Prostate gland (tissue), 2 donors: Measurements from ENCODE around the gene STAT5A. TPM values are rescaled to one million over a fixed set of nuclear protein-coding genes. Genes with fewer than 3 reads are reported as not detected.
"Not testable (repeated sequence)": the region's sequence is repeated elsewhere in the genome, so short reads cannot be mapped to it uniquely, and the experiment has no call there.

Source experiments
- DNase-seq: peaks from one replicate; pipeline ENCODE4 v3.0.0-alpha.2; 2019; ENCODE audit warnings: low spot score
- H3K27ac ChIP-seq, 2 donors: fragments of 200-600 bp; sonication (generic); 2 replicates each; pipeline ENCODE4 v1.5.1; 2017 to 2019
- H3K27me3 ChIP-seq: fragments of 200-600 bp; sonication (generic); replicated peaks from 2 replicates; pipeline ENCODE4 v1.5.1; 2019; ENCODE audit not compliant: insufficient read depth
- H3K36me3 ChIP-seq, 2 donors: fragments of 200-600 bp; sonication (generic); 1 replicate in 1 of 2; 2 replicates in 1 of 2; pipeline versions ENCODE4 v1.5.1 to v1.8.1; 2017 to 2019
- H3K4me1 ChIP-seq: fragments of 200-600 bp; sonication (generic); replicated peaks from 2 replicates; pipeline ENCODE4 v1.5.1; 2019
- H3K4me3 ChIP-seq, 2 donors: fragments of 200-600 bp; sonication (generic); 2 replicates each; pipeline ENCODE4 v1.5.1; 2017 to 2019
- H3K9me3 ChIP-seq: fragments of 200-600 bp; sonication (generic); 2 replicates; pipeline ENCODE4 v1.5.1; 2017
- CTCF ChIP-seq, 4 experiments: fragments of 200-600 bp in 2 of 4; fragments of 450-650 bp in 2 of 4; sonication (generic) in 2 of 4; IDR thresholded peaks; 1 replicate in 3 of 4; 2 replicates in 1 of 4; pipeline ENCODE4 v1.5.1; 2016 to 2019; ENCODE audit warnings: antibody characterized with exemption in 4 of 4, mild to moderate bottlenecking in 2 of 4, moderate library complexity in 2 of 4
- POLR2A ChIP-seq: fragments of 450-650 bp; IDR thresholded peaks from one replicate; pipeline ENCODE4 v1.6.1; 2016; ENCODE audit warnings: antibody characterized with exemption, mild to moderate bottlenecking
- POLR2AphosphoS5 ChIP-seq: sonication (generic); formaldehyde crosslinking; IDR thresholded peaks from one replicate; pipeline ENCODE4 v1.6.1; 2017; ENCODE audit warnings: antibody characterized with exemption
- WGBS: methylation state at CpG from one replicate; pipeline ENCODE4 v1.1.5; 2018; 5-methylcytosine and 5-hydroxymethylcytosine counted together
- intact Hi-C: fragments of 100-400 bp; cut with DNase I; formaldehyde crosslinking; loops from one replicate; pipeline ENCODE4 v1.14.2; 2022
- total RNA-seq, 2 donors: library from RNA; depleted of rRNA; stranded (reverse); fragments of >200 nt; gene quantifications; one replicate each; pipeline ENCODE4 v1.1.0, GENCODE V29; 2016

The STAT5A gene
- total RNA-seq, 2 donors from 2014 or later: 31.1 to 45.8 TPM

DNA sequence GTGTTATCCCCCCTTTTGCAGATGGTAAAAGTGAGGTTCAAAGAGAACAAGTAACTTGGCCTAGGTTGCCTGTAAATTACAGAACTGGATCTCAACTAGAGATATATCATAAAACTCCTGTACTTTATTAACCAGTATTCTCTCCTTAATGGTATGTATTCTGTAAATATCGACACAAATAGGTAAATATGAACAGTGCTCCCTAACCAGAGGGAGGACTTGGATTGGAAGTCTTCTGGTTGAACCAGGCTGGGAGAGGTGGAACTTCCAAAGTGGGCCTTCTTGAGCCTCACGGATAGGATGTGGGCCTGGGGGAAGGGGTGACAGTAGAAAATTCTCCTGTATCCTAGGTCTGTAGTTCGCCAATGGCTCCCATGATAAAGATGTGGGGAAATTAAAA is 7.7 kb downstream of the STAT5A start:
- Histone ChIP-seq H3K4me3 (no peak overlapping the region), H3K36me3 (peaks cover 0 to 3% of the 10 kb centered on the region in 2 donors), H3K4me1 (no peaks in the 10 kb centered on the region), H3K27me3 (no peaks in the 10 kb centered on the region), H3K27ac (no peak overlapping the region), H3K9me3 (no peaks in the 10 kb centered on the region)
- 94% methylated on average over 3 of the region's 3 CpGs for WGBS
- intact Hi-C loops: no loop called here
- DNase-seq: no peak
- no peak for TF ChIP-seq POLR2AphosphoS5
- no peak for TF ChIP-seq CTCF (IDR thresholded peaks at IDR 0.05)
- TF ChIP-seq POLR2A: no peak

GRCh38 chr17:42297775-42298174 is 9.5 kb downstream of the STAT5A start:
- H3K27me3 ChIP-seq, H3K4me3 ChIP-seq, intact Hi-C loops, H3K9me3 ChIP-seq, DNase-seq, H3K27ac ChIP-seq, H3K4me1 ChIP-seq: not testable (repeated sequence)
- H3K36me3 ChIP-seq: peaks cover 0 to 18% of the 10 kb centered on the region in 2 donors
- WGBS: 78% methylated on average over 10 of the region's 10 CpGs

DNA sequence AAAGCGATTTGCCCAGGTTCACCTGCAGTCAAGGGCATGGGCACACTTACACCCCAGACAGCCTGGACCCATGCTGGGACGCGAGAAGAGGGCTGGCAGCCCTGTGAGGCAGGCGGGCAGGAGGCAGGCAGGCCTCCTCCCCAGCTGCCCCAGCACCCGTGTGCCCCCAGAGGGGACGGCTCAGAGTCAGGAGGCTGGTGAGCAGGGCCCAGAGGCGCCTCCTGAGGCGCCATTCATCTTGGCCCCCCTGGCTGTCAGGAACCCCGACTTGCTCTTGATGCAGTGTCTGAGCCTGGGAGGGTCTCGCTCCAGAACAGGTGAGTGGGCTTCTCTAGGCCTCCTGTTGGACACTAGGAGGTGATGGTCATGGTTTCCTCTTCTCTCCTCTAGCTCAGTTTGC is 11.1 kb downstream of the STAT5A start:
- WGBS: 94% methylated on average over 7 of the region's 10 CpGs
- H3K27ac ChIP-seq, H3K4me1 ChIP-seq, H3K9me3 ChIP-seq, H3K27me3 ChIP-seq, intact Hi-C loops, DNase-seq, H3K4me3 ChIP-seq: not testable (repeated sequence)
- peaks cover 0 to 18% of the 10 kb centered on the region in 2 donors for H3K36me3 ChIP-seq

- DNase-seq, H3K27me3 ChIP-seq, intact Hi-C loops, H3K4me1 ChIP-seq, H3K4me3 ChIP-seq, H3K27ac ChIP-seq, H3K9me3 ChIP-seq: not testable (repeated sequence)
- peaks cover 0 to 18% of the 10 kb centered on the region in 2 donors for H3K36me3 ChIP-seq
- no CpG with 5 or more reads among the region's 17 CpGs for WGBS
Measured at GRCh38 chr17:42299913-42300312, 11.6 kb downstream of the STAT5A start.

DNA sequence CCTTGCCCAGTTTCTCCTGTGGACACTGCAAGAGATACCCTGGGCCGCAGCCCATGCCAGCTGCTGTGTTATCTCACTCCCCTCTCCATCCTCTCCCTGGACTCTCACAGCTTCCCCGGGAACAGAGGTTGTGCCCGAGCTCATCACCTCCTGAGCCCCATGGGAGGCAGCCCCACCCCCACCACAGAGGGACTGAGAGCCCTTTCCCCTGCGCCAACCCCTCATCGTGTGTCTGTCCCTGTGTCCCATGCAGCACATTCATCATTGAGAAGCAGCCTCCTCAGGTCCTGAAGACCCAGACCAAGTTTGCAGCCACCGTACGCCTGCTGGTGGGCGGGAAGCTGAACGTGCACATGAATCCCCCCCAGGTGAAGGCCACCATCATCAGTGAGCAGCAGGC is 12.7 kb downstream of the STAT5A start:
- H3K36me3 ChIP-seq: peaks cover 0 to 18% of the 10 kb centered on the region in 2 donors
- H3K4me1 ChIP-seq: no peaks in the 10 kb centered on the region
- 81% methylated on average over 9 of the region's 9 CpGs for WGBS
- DNase-seq: no peak
- H3K9me3 ChIP-seq: no peaks in the 10 kb centered on the region
- H3K4me3 ChIP-seq: no peak overlapping the region
- H3K27ac ChIP-seq: no peak overlapping the region
- intact Hi-C loops: no loop called here
- no peak for TF ChIP-seq CTCF (IDR thresholded peaks at IDR 0.05)
- TF ChIP-seq POLR2AphosphoS5: no peak
- no peak for TF ChIP-seq POLR2A
- no peaks in the 10 kb centered on the region for H3K27me3 ChIP-seq

- no peak for DNase-seq
- Histone ChIP-seq H3K9me3 (no peaks in the 10 kb centered on the region), H3K36me3 (peaks cover 0 to 18% of the 10 kb centered on the region in 2 donors), H3K4me1 (no peaks in the 10 kb centered on the region), H3K4me3 (no peak overlapping the region), H3K27ac (no peak overlapping the region), H3K27me3 (no peaks in the 10 kb centered on the region)
- intact Hi-C loops: no loop called here
- TF ChIP-seq POLR2AphosphoS5 (no peak), POLR2A (no peak), CTCF (IDR thresholded peaks at IDR 0.05) (no peak)
- 79% methylated on average over 3 of the region's 3 CpGs for WGBS
Measured at GRCh38 chr17:42303694-42304093, 15.4 kb downstream of the STAT5A start.
